DMS79 treated with DMSO at 0.1 percent for 48 hours (cell line): ENCODE results near the gene B4GALNT3.

ENCODE experiments used
- DNase-seq: peaks from one replicate; lab custom pipeline; 2025; lab: John Stamatoyannopoulos, UW

Gene B4GALNT3

DNA sequence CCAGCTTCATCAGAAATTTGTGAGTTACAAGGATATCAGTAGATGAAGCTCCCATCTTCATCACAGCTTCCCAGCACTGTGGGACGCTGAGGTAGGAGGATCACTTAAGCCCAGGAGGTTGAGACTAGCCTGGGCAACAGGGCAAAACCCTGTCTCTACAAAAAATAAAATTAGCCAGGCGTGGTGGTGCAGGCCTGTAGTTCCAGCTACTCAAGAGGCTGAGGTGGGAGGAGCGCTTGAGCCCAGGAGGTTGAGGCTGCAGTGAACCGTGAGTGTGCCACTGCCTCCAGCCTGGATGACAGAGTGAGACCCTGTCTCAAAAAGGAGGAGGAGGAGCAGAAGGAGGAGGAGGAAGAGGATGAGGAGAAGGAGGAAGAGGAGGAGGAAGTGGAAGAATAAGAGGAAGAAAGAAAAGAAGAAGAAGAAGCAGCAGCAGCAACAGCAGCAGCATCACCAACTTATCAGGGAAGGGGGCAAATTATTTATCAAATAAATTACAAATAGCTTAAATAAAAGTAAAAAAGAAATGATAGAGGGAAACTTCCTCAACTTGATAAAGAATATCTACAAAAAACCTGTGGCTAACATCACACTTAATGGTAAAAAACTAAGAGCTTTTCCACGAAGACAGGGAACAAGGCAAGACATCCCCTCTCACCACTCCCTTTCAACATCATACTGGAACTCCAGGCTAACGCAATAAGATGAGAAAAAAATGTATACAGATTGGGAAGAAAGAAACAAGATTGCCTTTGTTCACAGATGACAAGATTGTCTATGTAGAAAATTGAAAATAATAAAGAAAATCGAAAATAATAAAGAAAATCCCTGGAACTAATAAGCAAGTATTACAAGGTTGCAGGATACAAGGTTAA, 133.9 kb downstream of the B4GALNT3 start:
- no peak for DNase-seq

DNA sequence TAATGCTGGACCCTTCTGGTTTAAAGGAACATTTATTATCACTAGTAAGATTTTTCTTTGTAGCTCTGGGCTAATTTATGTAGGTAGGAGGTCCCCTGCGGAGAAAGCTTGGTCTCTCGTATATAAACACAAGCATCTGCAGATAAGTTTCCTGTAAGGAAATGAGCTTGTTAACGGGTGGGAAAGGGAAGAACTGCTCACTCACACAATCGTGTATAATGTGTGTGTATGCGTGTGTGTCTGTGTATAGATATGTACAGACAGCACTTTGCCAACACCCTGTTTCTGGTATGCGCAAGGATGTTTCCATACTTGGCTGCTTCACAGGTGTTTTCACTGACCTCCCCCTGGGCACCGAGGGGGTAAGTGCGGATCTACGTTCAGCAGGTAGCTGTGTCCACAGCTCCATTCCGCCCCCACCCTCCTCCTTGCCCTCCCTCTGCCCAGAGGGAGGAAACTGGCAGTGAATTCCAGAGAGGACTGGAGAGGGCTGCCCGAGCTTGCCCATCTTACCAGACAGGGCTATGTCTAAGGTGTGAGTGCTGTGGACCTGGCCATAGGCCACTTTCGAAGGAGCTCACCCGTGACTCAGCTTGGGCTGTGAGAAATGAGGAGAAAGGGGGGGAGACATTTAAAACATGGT, 138.3 kb downstream of the B4GALNT3 start:
- DNase-seq: peak; percentile 67

DNA sequence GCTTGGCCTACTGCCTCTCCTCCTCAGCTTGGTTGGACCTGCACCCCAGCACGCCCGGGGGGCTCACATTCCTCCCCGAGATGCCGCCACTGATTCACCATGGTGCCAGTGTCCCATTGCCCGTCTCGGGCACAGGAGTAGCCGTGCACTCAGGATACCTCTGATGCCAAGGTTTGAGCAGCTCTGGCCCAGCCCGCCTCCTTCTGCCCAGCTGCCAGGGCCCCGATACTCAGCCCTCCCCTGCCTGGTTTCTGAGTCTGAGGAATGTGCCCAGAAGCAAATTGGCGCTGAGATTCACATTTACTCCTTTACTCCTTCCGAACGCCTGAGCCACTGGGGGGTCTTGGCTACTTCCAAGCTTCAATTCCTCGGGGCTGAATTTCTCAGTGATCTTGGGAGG, 140.0 kb downstream of the B4GALNT3 start:
- DNase-seq: no peak

DNA sequence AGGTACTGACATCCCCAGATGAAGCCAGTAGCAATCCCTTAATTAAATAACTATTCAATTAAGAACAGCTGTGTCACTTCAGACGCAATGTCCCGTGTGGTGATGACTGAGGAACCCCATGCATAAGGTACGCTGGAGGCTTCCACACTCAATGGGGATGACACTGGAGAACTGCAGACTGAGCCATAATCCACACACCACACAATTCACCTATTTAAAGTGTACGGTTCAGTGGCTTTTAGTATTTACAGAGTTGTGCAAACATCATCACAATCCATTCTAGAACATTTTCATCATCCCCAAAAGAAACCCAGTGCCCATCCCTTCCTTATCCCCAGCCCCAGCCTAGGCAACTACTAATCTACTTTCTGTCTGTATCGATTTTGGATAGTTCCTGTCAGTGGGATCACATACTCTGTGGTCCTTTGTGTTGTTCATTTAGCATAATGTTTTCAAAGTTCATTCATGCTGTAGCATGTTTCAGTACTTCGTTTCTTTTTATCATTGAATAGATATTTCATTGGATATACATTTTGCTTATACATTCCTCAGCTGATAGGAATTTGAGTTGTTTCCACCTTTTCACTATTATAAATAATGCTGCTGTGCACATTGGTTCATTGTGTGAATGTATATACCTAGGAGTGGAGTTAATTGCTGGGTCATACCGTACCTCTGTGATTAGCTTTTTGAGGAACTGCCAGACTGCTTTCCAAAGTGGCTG, 142.4 kb downstream of the B4GALNT3 start:
- no peak for DNase-seq

DNA sequence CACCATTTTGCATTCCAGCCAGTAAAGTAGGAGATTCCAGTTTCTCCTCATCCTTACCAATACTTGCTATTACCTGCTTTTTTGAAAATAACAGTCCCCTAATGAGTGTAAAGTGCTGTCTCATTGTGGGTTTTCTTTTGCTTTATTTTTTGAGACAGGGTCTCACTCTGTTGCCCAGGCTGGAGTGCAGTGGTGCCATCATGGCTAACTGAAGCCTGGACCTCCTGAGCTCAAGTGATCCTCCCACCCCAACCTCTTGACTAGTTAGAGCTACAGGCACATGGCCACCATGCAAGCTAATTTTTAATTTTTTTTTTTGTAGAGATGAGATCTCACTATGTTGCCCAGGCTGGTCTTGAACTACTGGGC, 142.9 kb downstream of the B4GALNT3 start:
- no peak for DNase-seq

DNA sequence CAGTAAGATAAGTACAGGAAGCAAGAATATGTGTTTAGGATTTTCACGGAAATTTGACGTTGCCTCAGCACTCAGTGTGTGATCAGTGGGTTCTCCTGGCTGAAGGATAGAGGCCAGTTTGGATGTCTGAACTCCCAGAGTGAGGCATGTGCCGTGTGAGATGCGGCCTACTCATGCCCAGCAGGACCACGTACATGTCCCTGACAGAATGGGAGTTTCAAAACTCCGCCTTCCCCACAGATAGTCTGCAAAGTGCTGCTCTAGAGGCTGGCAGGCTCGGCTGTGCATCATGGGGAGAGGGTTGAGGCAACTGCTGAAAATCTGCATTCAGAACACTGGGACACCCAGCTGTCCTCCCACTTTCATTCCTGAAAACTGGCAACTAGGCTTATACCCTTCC, 145.2 kb downstream of the B4GALNT3 start:
- no peak for DNase-seq

DNA sequence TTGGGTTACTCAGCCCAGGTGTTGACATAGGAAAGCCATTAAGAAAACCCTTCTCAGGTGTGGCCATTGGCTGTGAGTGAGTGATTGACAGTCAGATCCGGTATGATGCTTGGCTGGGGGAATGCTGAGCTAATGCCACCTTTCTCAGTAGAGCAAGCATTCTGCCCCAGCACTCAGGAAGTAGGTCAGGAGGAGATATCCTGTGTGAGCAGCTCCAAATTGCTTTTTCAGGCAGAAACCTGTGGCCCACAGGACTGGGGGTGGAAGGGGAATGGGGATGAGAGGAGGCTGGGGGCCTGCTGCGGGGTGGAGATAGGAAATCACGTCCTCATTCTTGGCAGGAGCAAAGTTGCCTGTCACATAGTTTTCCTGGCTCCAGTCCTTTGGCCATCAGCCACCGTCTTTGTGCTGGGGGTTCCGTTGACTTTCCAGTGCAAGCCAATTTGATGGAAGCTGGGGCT, 147.8 kb downstream of the B4GALNT3 start:
- no peak for DNase-seq

DNA sequence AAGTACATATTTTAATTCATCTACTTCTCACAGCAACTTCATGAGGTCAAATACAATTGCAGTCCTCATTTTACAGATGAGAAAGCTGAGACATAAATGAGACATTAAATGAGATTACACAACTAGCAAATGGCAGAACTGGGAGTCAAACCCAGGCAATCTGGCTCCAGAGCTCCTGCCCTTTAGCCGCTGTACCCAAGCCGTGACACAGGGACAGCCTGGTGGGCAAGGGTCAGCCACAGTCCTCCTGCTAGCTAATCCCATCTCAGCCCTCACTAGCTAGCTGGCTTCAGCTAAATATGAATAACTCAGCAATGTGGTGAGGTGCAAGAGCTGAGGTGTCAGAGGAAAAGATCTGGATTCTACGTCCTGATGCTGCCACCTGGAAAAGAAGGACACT, 148.7 kb downstream of the B4GALNT3 start:
- DNase-seq: no peak

DNA sequence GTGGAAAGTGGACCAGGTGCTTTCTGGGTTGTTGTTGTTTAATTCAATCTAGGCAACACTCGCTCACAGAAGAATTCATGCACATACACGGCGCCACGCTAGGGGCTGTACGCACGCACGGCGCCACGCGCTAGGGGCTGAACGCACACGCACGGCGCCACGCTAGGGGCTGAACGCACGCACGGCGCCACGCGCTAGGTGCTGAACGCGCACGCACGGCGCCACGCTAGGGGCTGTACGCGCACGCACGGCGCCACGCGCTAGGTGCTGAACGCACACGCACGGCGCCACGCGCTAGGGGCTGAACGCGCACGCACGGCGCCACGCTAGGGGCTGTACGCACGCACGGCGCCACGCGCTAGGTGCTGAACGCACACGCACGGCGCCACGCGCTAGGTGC, 149.2 kb downstream of the B4GALNT3 start:
- no peak for DNase-seq

DNA sequence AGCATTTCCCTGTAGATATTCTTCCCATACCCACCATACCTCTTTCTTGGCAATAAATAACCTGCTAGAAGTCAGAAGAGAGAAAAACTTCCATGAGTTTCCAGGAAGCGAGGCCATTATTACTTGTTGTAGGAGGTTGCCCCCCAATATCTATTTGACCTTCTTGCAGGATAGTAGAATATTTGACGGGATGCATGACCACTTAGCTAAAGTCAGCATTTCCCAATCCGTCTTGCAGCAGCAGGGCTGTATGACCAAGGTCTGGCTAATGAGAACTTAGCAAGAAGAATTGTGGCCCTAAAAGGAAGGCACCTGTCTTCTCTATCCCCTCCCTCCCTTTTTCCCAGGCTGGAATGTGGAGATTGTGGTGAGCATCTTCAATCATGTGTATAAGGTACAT, 152.0 kb downstream of the B4GALNT3 start:
- no peak for DNase-seq

DNA sequence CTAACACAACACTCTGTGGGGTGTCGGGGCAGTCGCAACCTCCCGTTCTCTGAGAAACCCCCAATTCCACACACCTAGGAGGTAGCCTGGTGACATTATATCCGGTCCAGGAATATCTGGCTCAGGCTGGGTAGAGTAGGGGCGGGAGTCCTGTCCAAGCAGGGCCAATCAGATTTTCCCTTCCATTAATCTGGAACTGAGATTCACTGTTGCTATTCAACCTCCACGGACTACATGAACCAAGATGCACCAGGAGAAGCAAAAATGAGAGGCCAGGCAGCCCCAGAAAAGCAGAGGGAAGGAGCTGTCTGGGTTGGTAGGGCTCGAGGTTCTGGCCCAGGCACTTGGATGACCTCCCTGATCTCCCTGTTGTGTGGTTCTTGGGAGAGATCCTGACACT, 152.6 kb downstream of the B4GALNT3 start:
- DNase-seq: no peak

DNA sequence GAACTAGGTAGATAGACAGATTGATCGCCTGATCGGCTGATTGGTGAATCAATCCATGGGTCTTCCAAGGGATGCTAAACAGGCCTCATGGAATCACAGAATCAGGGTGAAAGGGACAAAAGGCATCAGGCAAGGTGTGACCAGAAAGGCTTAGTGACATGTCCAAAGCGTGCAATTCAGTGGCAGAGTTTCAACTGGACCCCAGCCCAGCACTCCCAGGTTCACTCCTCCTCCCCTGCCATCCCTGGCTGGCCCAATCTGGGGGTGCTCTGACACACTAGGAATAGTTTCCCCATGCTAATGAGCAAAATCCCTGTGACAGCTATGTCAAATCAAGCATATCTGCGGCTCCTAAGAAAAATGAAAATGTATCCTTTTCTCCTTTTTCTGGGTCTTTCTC, 153.1 kb downstream of the B4GALNT3 start:
- DNase-seq: no peak
